HepG2 (cell line): ENCODE results near the gene GLCE. TPM values are rescaled to one million over a fixed set of nuclear protein-coding genes. Genes with fewer than 3 reads are reported as not detected.

Experiments used
- ATAC-seq: fragments of 200-7000 bp; cut with Tn5 transposase; 3 replicates; pipeline ENCODE4 v1.9.1; 2020; ENCODE audit warnings: mild to moderate bottlenecking, moderate library complexity
- BruUV-seq: library from RNA; stranded (reverse); fragments of 400-500 nt; replicated peaks from 2 replicates; lab custom pipeline; 2021; lab: Mats Ljungman, UMichigan
- CTCF ChIA-PET: fragments of 300-600 bp; formaldehyde crosslinking; extraction: SDS; loops from one replicate; lab custom pipeline; 2021; ENCODE audit warnings: low total read pairs, inconsistent platforms, low intra/inter-chr PET ratio; lab: Yijun Ruan, JAX
- POLR2A ChIA-PET: fragments of 350-600 bp; sonication (Branson Sonifier 250); formaldehyde crosslinking; loops from one replicate; lab custom pipeline; 2020; ENCODE audit warnings: antibody characterized with exemption, inconsistent platforms; lab: Yijun Ruan, JAX
- DNase-seq: peaks from one replicate; pipeline ENCODE4 v3.0.0-alpha.2; 2015; ENCODE audit warnings: low spot score
- FAIRE-seq: peaks from 3 replicates; lab custom pipeline; 2011; peaks lifted over from hg19 to GRCh38; lab: Jason Lieb, UNC
- H2AFZ ChIP-seq: one replicate; pipeline ENCODE4 v1.6.1; 2011; ENCODE audit warnings: low read length, inconsistent platforms
- H3K27ac ChIP-seq: fragments of 300-600 bp; 3 replicates; pipeline ENCODE4 v1.8.0; 2011; ENCODE audit warnings: mixed run types, mild to moderate bottlenecking, mixed read lengths, low read length, inconsistent platforms; ENCODE audit not compliant: insufficient read depth; ENCODE audit errors: extremely low read length
- H3K27me3 ChIP-seq, 2 experiments: fragments of 200-600 bp in 1 of 2; 2 replicates in 1 of 2; 3 replicates in 1 of 2; pipeline versions ENCODE4 v1.6.0 to v1.8.0; 2011; ENCODE audit warnings: low read length in 2 of 2, mild to moderate bottlenecking in 2 of 2, moderate library complexity in 2 of 2, inconsistent platforms in 1 of 2; ENCODE audit not compliant: insufficient read depth in 2 of 2, control insufficient read depth in 1 of 2
- H3K36me3 ChIP-seq, 2 experiments: fragments of 200-600 bp in 1 of 2; replicated peaks in 1 of 2; 2 replicates in 1 of 2; 3 replicates in 1 of 2; pipeline versions ENCODE4 v1.5.1 to v1.8.0; 2011; ENCODE audit warnings: low read length in 2 of 2, inconsistent platforms in 1 of 2; ENCODE audit not compliant: insufficient read depth in 2 of 2, control insufficient read depth in 1 of 2
- H3K4me1 ChIP-seq: 2 replicates; pipeline ENCODE4 v1.5.1; 2012; ENCODE audit warnings: low read length, inconsistent platforms; ENCODE audit not compliant: insufficient read depth
- H3K4me2 ChIP-seq: 2 replicates; pipeline ENCODE4 v1.6.0; 2011; ENCODE audit warnings: low read depth, low read length, inconsistent platforms
- H3K4me3 ChIP-seq, 3 experiments: fragments of 200-600 bp in 1 of 3; sonication (generic), shearing (Covaris generic) in 1 of 3; replicated peaks in 1 of 3; 2 replicates each; pipeline ENCODE4 v1.5.1; 2011 to 2016; ENCODE audit warnings: low read length in 3 of 3, inconsistent platforms in 2 of 3, low read depth in 2 of 3, mild to moderate bottlenecking in 2 of 3, control low read depth in 1 of 3, mixed read lengths in 1 of 3; ENCODE audit not compliant: insufficient read depth in 1 of 3
- H3K79me2 ChIP-seq: one replicate; pipeline ENCODE4 v1.6.1; 2011; ENCODE audit warnings: low read length, inconsistent platforms; ENCODE audit not compliant: insufficient read depth
- H3K9ac ChIP-seq: 2 replicates; pipeline ENCODE4 v1.6.0; 2011; ENCODE audit warnings: mild to moderate bottlenecking, low read depth, low read length, inconsistent platforms; ENCODE audit not compliant: insufficient read depth
- H3K9me3 ChIP-seq: 2 replicates; pipeline ENCODE4 v1.5.1; 2012; ENCODE audit warnings: mild to moderate bottlenecking, low read length
- H4K20me1 ChIP-seq: 2 replicates; pipeline ENCODE4 v1.6.0; 2011; ENCODE audit warnings: inconsistent platforms, mild to moderate bottlenecking, low read length, moderate library complexity; ENCODE audit not compliant: insufficient read depth
- BRCA1 ChIP-seq: sonication (generic); formaldehyde crosslinking; IDR thresholded peaks from 2 replicates; pipeline ENCODE4 v1.4.0; 2020; ENCODE audit warnings: missing genetic modification reagents
- CEBPG ChIP-seq: IDR thresholded peaks from 2 replicates; pipeline ENCODE4 v1.6.1; 2016
- MBNL3 ChIP-seq: fragments of 250-450 bp; sonication (Bioruptor Pico); conservative IDR thresholded peaks from 2 replicates; pipeline ENCODE4 v1.8.0; 2022; ENCODE audit warnings: mild to moderate bottlenecking, inconsistent platforms
- ZMYM4 ChIP-seq: sonication (generic); formaldehyde crosslinking; IDR thresholded peaks from 2 replicates; pipeline ENCODE4 v1.8.1; 2023; ENCODE audit warnings: mild to moderate bottlenecking, missing genetic modification reagents
- ZNF234 ChIP-seq: sonication (generic); formaldehyde crosslinking; conservative IDR thresholded peaks from 2 replicates; pipeline ENCODE4 v1.5.1; 2020; ENCODE audit warnings: mild to moderate bottlenecking, missing genetic modification reagents
- ZNF280D ChIP-seq: sonication (generic); formaldehyde crosslinking; IDR thresholded peaks from 2 replicates; pipeline ENCODE4 v1.5.1; 2020; ENCODE audit warnings: mild to moderate bottlenecking, missing genetic modification reagents
- ZNF484 ChIP-seq: sonication (generic); formaldehyde crosslinking; IDR thresholded peaks from 2 replicates; pipeline ENCODE4 v1.5.1; 2020; ENCODE audit warnings: mild to moderate bottlenecking, low read depth, missing genetic modification reagents, borderline replicate concordance
- WGBS: methylation state at CpG from one replicate; pipeline ENCODE4 v1.1.6; 2017; ENCODE audit warnings: low lambda C conversion rate; 5-methylcytosine and 5-hydroxymethylcytosine counted together
- in situ Hi-C: cut with HindIII; loops from 2 replicates; pipeline ENCODE4 v1.10.0; 2017; ENCODE audit warnings: low pct_unique_long_range_greater_than_20kb; ENCODE audit not compliant: extremely low pct_ligation_motif_present
- intact Hi-C: fragments of 100-400 bp; cut with micrococcal nuclease; formaldehyde crosslinking; loops from one replicate; pipeline ENCODE4 v1.10.0; 2022; ENCODE audit not compliant: unreplicated experiment
- polyA plus RNA-seq, 8 experiments: library from polyadenylated mRNA; depleted of rRNA in 3 of 8; stranded (reverse) in 7 of 8; unstranded in 1 of 8; fragments of >200 nt; fragmentation: Illumina TruSeq in 4 of 8; extraction: Trizol in 4 of 8; gene quantifications; 2 replicates each; pipeline versions ENCODE4 v1.2.1 to v1.2.3, GENCODE V29; 2011 to 2016; ENCODE audit warnings: low read depth in 4 of 8, missing spikeins in 1 of 8, mixed read lengths in 1 of 8; ENCODE audit not compliant: insufficient read depth in 1 of 8
- total RNA-seq, 5 experiments: library from RNA; depleted of rRNA; stranded (reverse); fragments of >200 nt; fragmentation: Illumina TruSeq; extraction: Trizol; gene quantifications; 2 replicates each; pipeline ENCODE4 v1.2.3, GENCODE V29; 2016; ENCODE audit warnings: low read depth in 1 of 5

Gene GLCE
- total and polyA plus RNA-seq, 2 of the 13 experiments (the other 11 are each of a cell fraction or from before 2014, with no cell fraction given), result 12.9 to 23.4 TPM

GRCh38 chr15:69280783-69281182 is 120.3 kb downstream of the GLCE start:
- WGBS, result 33% methylated on average over 5 of the region's 5 CpGs
- CTCF ChIA-PET, result no interaction called here
- POLR2A ChIA-PET, result no interaction called here
- H3K4me2 ChIP-seq, result no peak overlapping the region
- intact Hi-C loops (no loop called here), in situ Hi-C loops (no loop called here)
- DNase-seq, result no peak
- peaks cover 0 to 21% of the 10 kb centered on the region in 2 experiments; a peak in 2 of 5 replicates for H3K27me3 ChIP-seq
- H3K9ac ChIP-seq, result no peak overlapping the region
- H3K79me2 ChIP-seq, result no peaks in the 10 kb centered on the region
- no peak for ATAC-seq
- H3K36me3 ChIP-seq, result no peaks in the 10 kb centered on the region
- no peaks in the 10 kb centered on the region for H3K9me3 ChIP-seq
- no peaks in the 10 kb centered on the region for H4K20me1 ChIP-seq
- no peak overlapping the region for H2AFZ ChIP-seq
- H3K27ac ChIP-seq, result no peak overlapping the region
- no peak for FAIRE-seq
- H3K4me3 ChIP-seq, result no peak overlapping the region
- BruUV-seq, result no TSS peak
- peaks cover 18% of the 10 kb centered on the region for H3K4me1 ChIP-seq
- no peak for TF ChIP-seq CEBPG (CRISPR knock-in tag)
- TF ChIP-seq ZMYM4, result no peak
- TF ChIP-seq BRCA1 (CRISPR knock-in tag), result no peak
- no peak for TF ChIP-seq ZNF280D (CRISPR knock-in tag)
- TF ChIP-seq ZNF234 (CRISPR knock-in tag), result no peak
- TF ChIP-seq MBNL3, result no peak
- TF ChIP-seq ZNF484 (CRISPR knock-in tag), result no peak
- TF ChIP-seq, all 625 proteins: peak for 0
